ENCODE measurements around the gene PPP4C.
"Not testable (repeated sequence)": the region's sequence is repeated elsewhere in the genome, so short reads cannot be mapped to it uniquely, and the experiment has no call there.

Gene PPP4C

GRCh38 chr16:30104090-30104489 is 28.3 kb downstream of the PPP4C start:
- DNase-seq: no peak

DNA sequence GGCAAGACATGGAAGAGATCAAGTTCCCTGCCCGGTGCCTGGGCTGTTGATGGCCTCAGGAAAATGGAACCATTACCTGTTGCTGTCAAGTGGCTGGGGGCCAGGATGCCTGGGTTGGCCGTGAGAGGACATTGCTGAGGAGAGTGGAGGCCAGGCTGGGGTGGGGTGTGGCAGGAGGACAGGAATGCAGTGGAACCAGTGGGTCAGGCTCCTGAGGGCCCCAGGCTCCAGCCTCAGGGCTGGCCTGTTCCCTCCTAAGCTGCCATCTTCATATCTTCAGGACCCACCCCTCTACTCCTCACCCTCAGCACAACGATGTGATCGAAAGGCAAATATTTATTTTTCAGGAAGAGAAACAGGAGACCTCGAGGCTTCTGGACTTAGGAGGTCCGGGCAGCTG is 28.7 kb downstream of the PPP4C start:
- no peak for DNase-seq

DNA sequence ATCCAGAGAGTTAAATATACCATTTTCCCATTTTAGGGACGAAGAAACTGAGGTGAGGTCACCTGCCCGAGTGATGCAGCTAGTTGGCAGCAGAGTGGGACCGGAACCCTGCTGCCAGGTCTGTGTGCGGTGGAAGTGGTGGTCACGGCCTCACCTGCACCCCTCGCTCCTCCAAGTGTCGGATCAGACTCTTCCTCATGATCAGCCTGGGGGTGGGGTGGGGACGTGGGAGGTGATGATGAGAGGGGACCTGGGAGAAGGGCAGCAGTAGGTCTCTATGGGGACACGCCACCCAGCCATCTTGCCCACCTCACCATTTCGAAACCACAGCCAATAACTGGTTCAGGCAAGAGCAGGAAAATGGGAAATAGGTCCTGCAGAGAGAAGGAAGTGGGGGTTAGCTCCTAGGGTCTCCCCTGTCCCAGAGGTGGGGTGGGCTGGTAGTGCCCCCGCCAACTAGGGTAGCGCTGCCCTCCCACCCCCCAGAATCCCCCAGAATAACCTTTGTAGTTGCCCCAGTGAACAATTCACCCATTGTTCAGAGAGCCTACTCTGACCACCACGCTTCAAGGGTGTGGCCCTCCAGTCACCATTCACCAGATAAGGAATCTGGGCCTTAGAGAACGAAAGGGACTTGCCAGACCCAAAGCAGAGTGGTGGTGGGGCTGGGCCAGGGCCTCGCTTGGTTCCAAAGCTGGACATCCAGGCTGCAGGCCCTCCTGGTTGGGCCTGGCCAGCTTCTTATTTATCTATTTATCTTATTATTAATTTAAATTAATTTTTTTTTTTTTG is 32.5 kb downstream of the PPP4C start:
- DNase-seq: no peak

DNA sequence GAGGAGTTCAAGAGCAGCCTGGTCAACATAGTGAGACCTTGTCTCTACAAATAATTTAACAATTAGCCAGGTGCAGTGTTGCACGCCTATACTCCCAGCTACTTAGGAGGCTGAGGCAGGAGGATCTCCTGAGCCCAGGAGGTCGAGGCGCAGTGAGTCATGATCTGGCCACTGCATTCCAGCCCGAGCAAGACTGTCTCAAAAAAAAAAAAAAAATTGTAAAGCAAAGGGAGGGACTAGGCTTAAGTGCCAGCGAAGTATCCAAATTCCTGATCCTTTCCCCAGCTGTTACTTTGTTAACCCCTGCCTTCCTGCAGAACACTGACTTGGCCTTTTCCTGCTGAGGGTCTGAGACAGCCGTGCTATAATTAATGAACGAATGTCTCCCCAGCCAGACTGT is 34.9 kb downstream of the PPP4C start:
- DNase-seq: no peak

GRCh38 chr16:30112197-30113030 is 36.6 kb downstream of the PPP4C start:
- peak; percentile 72 for DNase-seq

GRCh38 chr16:30113031-30113710 is 37.4 kb downstream of the PPP4C start, which contains the start of gene GDPD3:
GDPD3 (minus strand) TSS chr16:30113537; CDS start chr16:30113478, 59 bp downstream.
- no peak for DNase-seq

GRCh38 chr16:30113711-30114333 is 38.0 kb downstream of the PPP4C start:
- DNase-seq: no peak

- DNase-seq: no peak
These were observed 38.6 kb downstream of the PPP4C start for GRCh38 chr16:30114411-30114810.

DNA sequence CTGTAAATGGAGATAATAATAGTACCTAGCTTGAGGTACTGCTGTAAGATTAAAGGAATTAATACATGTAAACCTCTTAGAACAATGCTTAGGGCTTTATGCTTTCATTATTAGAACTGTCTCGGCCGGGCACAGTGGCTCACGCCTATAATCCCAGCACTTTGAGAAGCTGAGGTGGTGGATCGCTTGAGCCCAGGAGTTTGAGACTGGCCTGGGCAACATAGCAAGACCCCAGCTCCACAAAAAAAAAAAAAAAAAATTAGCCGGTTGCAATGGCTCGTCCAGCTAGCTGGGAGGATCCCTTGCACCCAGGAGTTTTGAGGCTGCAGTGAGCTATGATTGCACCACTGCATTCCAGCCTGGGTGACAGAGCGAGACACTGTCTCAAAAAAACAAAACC is 39.0 kb downstream of the PPP4C start:
- not testable (repeated sequence) for DNase-seq

DNA sequence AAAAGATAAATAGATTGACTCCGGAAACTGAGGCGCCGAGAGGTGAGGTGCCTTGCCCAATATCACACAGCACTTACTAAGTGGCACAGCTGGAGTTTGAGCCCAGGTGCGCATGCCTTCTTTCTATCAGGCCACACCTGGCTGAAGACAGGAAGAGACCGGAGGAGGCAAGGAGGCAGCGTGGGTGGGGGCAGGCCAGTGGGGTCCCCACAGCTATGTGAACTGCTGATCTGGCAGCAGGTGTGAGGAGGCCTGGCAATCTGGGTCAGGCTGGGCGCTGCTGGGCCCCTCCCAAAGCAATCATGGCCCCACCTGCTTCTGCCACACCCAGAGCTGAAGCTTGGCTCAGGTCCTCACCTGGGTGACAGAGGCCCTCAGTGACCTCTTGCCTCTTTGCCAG is 39.4 kb downstream of the PPP4C start:
- DNase-seq: peak; percentile 39

DNA sequence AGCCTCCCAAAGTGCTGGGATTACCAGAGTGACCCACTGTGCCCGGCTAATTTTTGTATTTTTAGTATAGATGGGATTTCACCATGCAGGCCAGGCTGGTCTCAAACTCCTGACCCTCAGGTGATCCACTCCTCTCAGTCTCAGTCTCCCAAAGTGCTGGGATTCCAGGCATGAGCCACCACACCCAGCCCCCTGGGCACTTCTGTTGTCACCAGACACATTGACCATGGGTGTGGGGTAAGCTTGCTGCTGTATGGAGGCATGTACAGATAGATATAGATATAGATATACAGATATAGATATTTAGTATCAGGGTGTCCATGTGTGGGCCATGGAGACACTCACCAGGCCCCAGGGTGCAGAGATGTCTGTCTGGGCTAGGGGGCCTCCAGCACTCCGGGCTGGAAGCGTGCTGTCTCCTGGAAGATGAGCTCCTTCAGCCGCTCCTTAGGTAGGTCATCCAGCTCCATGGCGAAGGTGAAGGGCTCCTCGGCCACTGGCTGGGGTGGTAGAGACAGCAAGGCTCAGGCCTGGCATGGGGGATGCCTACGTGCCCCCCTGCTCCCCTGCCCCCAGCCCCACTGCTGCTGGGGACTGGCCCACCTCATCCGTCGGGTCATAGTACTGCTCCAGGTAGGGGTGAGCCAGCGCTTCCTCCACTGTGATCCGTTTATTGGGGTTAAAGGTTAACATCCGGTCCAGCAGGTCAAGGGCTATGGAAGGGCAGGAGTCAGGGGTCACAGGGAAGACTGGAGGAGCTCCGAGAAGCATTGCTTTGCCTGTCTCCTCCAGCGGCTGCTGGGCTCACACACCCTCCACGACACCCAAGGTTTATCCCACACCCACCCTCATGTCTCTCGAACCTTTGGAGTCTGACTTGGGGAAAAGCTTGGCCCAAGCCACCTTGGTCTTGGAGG is 40.8 kb downstream of the PPP4C start:
- DNase-seq: no peak

DNA sequence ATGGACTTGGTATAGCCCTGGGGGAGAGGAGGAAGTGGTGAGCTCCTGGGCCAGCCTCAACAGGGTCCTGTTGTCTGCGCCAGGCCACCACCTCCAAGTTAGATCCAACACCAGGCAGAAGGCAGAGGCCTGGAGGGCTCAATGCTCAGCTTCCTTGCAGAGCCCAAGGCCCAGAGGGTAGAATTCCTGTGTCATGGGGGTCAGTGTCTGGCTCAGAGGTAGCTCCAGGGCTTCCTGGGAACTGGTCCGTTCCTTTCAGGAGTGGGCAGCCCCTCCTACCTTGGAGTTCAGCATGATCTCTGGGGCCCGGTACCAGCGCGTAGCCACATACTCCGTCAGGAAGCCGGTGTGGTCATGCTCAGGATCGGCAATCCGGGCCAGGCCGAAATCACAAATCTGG is 42.0 kb downstream of the PPP4C start:
- DNase-seq: no peak

- DNase-seq: peak; percentile 43
These were observed 43.6 kb downstream of the PPP4C start for GRCh38 chr16:30119428-30119827.

GRCh38 chr16:30120340-30121105 is 44.7 kb downstream of the PPP4C start:
- DNase-seq: no peak

DNA sequence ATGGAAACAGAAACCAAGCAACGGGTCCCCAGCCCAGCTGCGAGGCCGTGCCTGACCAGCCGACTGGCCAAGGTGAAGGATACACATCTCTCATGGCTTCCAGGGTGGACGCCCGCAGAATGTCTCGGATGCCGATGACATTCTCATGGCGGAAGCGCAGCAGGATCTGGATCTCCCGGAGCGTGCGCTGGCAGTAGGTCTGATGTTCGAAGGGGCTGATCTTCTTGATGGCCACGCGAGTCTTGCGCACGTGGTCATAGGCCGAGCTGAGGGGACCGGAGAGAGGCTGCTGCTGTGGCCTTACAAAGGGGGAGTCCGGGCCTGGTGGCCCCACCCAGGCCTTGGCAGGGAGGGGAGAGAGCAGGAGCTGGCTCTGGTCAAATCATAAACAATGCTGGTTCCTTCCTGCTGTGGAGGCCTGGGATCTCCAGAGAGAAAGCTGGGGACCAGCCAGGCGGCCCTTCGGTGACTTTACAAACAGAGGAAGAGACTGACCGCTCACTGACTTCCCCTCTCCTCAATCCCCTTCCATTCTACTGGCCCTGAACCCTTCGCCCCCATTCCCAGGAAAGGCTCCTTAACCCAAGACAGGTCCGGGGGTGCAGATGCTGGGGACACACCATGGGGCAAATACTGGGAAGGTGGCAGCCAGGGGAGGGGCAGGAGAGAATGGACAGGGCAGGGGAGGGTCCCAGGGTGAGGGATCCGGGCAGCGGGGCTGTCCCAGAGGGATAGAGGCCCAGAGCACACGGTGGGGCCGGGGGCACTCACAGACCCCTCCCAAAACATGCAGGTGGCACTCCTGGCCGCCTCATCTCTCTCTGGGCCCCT is 46.2 kb downstream of the PPP4C start:
- no peak for DNase-seq

- peak; percentile 81 for DNase-seq
These were observed 46.9 kb downstream of the PPP4C start for GRCh38 chr16:30122604-30123160.

DNA sequence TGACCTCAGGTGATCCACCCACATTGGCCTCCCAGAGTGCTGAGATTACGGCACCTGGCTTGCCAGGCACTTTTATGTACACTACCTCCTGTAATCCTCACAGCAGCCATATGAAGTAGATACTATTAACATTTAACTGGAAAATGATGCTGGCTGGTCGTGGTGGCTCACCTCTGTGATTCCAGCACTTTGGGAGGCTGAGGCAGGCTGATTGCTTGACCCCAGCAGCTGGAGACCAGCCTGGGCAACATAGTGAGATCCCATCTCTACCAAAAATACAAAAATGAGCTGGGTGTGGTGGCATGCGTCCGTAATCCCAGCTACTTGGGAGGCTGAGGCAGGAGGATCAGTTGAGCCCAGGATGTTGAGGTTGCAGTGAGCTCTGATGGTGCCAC is 49.2 kb downstream of the PPP4C start:
- DNase-seq: no peak

DNA sequence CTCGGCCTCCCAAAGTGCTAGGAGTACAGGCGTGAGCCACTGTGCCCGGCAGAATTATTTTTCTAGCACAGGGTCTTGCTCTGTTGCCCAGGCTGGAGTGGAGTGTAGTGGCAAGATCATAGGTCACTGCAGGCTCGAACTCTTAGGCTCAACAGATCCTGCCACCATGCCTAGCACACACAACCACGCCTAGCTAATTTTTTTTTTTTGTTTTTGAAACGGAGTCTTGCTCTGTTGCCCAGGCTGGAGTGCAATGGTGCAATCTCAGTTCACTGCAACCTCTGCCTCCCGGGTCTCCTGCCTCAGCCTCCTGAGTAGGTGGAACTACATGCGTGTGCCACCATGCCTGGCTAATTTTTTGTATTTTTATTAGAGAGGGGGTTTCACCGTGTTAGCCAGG is 49.9 kb downstream of the PPP4C start:
- DNase-seq: not testable (repeated sequence)

GRCh38 chr16:30127993-30128392 is 52.2 kb downstream of the PPP4C start:
- no peak for DNase-seq
